ENCODE data around the gene MAP4K4. TPM values are rescaled to one million over a fixed set of nuclear protein-coding genes. Genes with fewer than 3 reads are reported as not detected.

The MAP4K4 gene
- total and polyA plus RNA-seq, 4 donors = 19.7 to 91.7 (median 54.0) TPM

DNA sequence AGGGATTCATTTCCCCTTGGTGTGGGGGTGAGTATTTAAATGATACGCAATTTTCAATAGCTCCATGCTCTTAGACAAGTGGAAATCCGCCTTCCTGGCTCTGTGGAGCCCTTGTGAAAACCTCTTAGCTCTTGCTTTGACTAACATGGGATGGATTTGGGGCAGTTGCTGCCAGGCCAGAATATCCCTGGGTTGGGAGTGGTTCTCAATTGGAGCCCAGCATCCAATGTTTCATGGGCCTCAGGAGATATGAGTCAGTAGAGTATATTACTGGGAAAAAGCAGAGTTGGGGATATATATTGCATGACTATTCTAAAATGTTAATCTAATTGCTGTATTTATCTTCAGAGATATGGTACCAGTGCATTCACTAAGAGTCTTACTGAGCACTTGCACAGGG, 189.8 kb downstream of the MAP4K4 start:
- H3K27me3 ChIP-seq (ENCODE audit: control insufficient read depth in 3 of 3, insufficient read depth in 3 of 3, low read length in 2 of 3) = no peaks in the 10 kb centered on the region
- TF ChIP-seq, protein P1, sequence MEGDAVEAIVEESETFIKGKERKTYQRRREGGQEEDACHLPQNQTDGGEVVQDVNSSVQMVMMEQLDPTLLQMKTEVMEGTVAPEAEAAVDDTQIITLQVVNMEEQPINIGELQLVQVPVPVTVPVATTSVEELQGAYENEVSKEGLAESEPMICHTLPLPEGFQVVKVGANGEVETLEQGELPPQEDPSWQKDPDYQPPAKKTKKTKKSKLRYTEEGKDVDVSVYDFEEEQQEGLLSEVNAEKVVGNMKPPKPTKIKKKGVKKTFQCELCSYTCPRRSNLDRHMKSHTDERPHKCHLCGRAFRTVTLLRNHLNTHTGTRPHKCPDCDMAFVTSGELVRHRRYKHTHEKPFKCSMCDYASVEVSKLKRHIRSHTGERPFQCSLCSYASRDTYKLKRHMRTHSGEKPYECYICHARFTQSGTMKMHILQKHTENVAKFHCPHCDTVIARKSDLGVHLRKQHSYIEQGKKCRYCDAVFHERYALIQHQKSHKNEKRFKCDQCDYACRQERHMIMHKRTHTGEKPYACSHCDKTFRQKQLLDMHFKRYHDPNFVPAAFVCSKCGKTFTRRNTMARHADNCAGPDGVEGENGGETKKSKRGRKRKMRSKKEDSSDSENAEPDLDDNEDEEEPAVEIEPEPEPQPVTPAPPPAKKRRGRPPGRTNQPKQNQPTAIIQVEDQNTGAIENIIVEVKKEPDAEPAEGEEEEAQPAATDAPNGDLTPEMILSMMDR (IDR thresholded peaks at IDR 0.05; ENCODE audit: control extremely low read depth, extremely low read depth) = no peak
- no peak overlapping the region for H3K27ac ChIP-seq (ENCODE audit: low read depth in 1 of 2, low read length in 1 of 2)
- peaks cover 0 to 7% (median 1%) of the 10 kb centered on the region in 5 donors for H3K4me1 ChIP-seq (ENCODE audit: control insufficient read depth in 5 of 5, insufficient read depth in 5 of 5, low read length in 5 of 5)
- ATAC-seq (ENCODE audit: insufficient read depth, low FRiP score) = no peak
- peaks cover 24 to 49% (median 46%) of the 10 kb centered on the region in 4 donors for H3K36me3 ChIP-seq (ENCODE audit: control insufficient read depth in 4 of 4, insufficient read depth in 4 of 4, low read length in 4 of 4)
- WGBS, 2 donors = 92 to 97% methylated on average over 2 of the region's 2 CpGs
- no peaks in the 10 kb centered on the region for H3K9me3 ChIP-seq (ENCODE audit: control insufficient read depth in 4 of 4, insufficient read depth in 3 of 4, low read length in 3 of 4)
- no peak for DNase-seq
- H3K9ac ChIP-seq (ENCODE audit: insufficient read depth in 1 of 2, low read length in 2 of 2) = no peak overlapping the region
- H3K4me3 ChIP-seq = no peak overlapping the region

DNA sequence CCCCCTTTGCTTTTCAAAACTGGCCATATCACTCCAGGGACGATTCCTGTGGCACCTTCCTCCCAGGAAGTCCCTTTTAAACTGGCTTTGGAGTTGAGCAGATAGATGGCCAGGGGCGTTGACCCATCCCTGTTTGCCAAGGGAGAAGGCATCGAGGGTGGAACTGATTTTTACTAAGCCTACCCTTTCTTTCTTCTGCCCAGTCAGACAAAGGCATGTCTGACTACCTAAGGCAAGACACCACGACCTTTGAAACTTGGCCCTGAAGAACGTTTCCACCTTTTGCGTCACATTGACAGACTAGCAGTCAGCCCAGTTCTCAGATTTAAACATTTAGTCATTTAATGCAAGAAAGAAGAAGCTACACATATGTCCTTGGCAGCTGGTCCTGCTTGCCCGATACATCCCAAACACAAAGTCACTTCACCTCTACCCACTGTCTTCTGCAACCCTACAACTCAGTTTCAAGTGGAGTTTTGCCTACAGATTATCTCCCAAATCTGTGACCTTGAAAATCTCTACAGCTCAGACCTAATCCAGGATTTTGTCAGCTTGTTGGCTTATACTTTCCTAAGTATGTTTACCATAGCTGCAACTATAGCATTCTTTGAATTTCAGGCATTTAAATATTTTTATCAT, 192.1 kb downstream of the MAP4K4 start:
- TF ChIP-seq, protein P1 (IDR thresholded peaks at IDR 0.05; ENCODE audit: control extremely low read depth, extremely low read depth) = no peak
- peaks cover 29 to 53% (median 52%) of the 10 kb centered on the region in 4 donors for H3K36me3 ChIP-seq (ENCODE audit: control insufficient read depth in 4 of 4, insufficient read depth in 4 of 4, low read length in 4 of 4)
- DNase-seq (no peak), ATAC-seq (ENCODE audit: insufficient read depth, low FRiP score) (no peak)
- no peak overlapping the region for H3K4me3 ChIP-seq
- peaks cover 0 to 4% (median 0%) of the 10 kb centered on the region in 5 donors for H3K4me1 ChIP-seq (ENCODE audit: control insufficient read depth in 5 of 5, insufficient read depth in 5 of 5, low read length in 5 of 5)
- no peaks in the 10 kb centered on the region for H3K9me3 ChIP-seq (ENCODE audit: control insufficient read depth in 4 of 4, insufficient read depth in 3 of 4, low read length in 3 of 4)
- no peak overlapping the region for H3K27ac ChIP-seq (ENCODE audit: low read depth in 1 of 2, low read length in 1 of 2)
- 90 to 92% methylated on average over 7 of the region's 7 CpGs for WGBS, 2 donors
- H3K9ac ChIP-seq (ENCODE audit: insufficient read depth in 1 of 2, low read length in 2 of 2) = no peak overlapping the region
- H3K27me3 ChIP-seq (ENCODE audit: control insufficient read depth in 3 of 3, insufficient read depth in 3 of 3, low read length in 2 of 3) = no peaks in the 10 kb centered on the region

DNA sequence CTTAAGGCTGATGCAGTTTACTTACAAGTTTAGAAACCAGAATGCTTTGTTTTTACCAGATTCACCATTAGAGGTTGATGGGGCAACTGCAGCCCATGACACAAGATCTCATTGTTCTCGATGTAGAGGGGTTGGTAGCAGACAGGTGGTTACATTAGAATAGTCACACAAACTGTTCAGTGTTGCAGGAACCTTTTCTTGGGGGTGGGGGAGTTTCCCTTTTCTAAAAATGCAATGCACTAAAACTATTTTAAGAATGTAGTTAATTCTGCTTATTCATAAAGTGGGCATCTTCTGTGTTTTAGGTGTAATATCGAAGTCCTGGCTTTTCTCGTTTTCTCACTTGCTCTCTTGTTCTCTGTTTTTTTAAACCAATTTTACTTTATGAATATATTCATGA, 194.9 kb downstream of the MAP4K4 start:
- ATAC-seq (ENCODE audit: insufficient read depth, low FRiP score) = no peak
- Histone ChIP-seq H3K4me3 (no peak overlapping the region), H3K9me3 (ENCODE audit: control insufficient read depth in 4 of 4, insufficient read depth in 3 of 4, low read length in 3 of 4) (peaks cover 0 to 2% (median 0%) of the 10 kb centered on the region in 4 donors), H3K27me3 (ENCODE audit: control insufficient read depth in 3 of 3, insufficient read depth in 3 of 3, low read length in 2 of 3) (no peaks in the 10 kb centered on the region), H3K4me1 (ENCODE audit: control insufficient read depth in 5 of 5, insufficient read depth in 5 of 5, low read length in 5 of 5) (peaks cover 0 to 2% (median 0%) of the 10 kb centered on the region in 5 donors), H3K36me3 (ENCODE audit: control insufficient read depth in 4 of 4, insufficient read depth in 4 of 4, low read length in 4 of 4) (peaks cover 32 to 43% (median 40%) of the 10 kb centered on the region in 4 donors), H3K27ac (ENCODE audit: low read depth in 1 of 2, low read length in 1 of 2) (no peak overlapping the region), H3K9ac (ENCODE audit: insufficient read depth in 1 of 2, low read length in 2 of 2) (no peak overlapping the region)
- TF ChIP-seq, protein P1 (IDR thresholded peaks at IDR 0.05; ENCODE audit: control extremely low read depth, extremely low read depth) = no peak
- whole genome bisulfite sequencing, 2 donors = 83 to 98% methylated on average over 3 of the region's 3 CpGs
- DNase-seq = no peak

Measured in lung (tissue), 12 donors.